Activated T-helper 1 cell treated with anti-CD3 and anti-CD28 coated beads, Interleukin-12 subunit alpha, Interleukin-12 subunit beta, Interleukin-2, Interleukin-4 antibody, amounts not matched to agents 30 ng/mL and 10 ng/mL and 1 ng/mL, durations not matched to agents 14 hours and 24 hours and 36 hours (primary cell): ENCODE data around the gene UBE2C. TPM values are rescaled to one million over a fixed set of nuclear protein-coding genes. Genes with fewer than 3 reads are reported as not detected.
A peak's percentile ranks its signal among the peaks of the same experiment; 100 is the strongest.
"Not testable (repeated sequence)": the region's sequence is repeated elsewhere in the genome, so short reads cannot be mapped to it uniquely, and the experiment has no call there.

Experiments
- DNase-seq: peaks from one replicate; pipeline ENCODE4 v3.0.0; 2021; ENCODE audit warnings: low spot score
- H3K27ac Mint-ChIP-seq: one replicate; pipeline ENCODE4 v1.8.0; 2021; ENCODE audit warnings: mild to moderate bottlenecking, mixed read lengths
- H3K27me3 Mint-ChIP-seq: one replicate; pipeline ENCODE4 v1.8.0; 2022; ENCODE audit warnings: mild to moderate bottlenecking, moderate library complexity, mixed read lengths; ENCODE audit not compliant: insufficient read depth
- H3K36me3 Mint-ChIP-seq: one replicate; pipeline ENCODE4 v1.8.0; 2021; ENCODE audit warnings: low read depth, mixed read lengths
- H3K4me1 Mint-ChIP-seq: one replicate; pipeline ENCODE4 v1.8.0; 2021; ENCODE audit warnings: low read depth, mixed read lengths
- H3K4me3 Mint-ChIP-seq: one replicate; pipeline ENCODE4 v1.8.0; 2021; ENCODE audit warnings: mild to moderate bottlenecking, moderate library complexity, mixed read lengths
- H3K9me3 Mint-ChIP-seq: one replicate; pipeline ENCODE4 v1.8.0; 2021; ENCODE audit warnings: mixed read lengths
- intact Hi-C: fragments of 100-400 bp; cut with micrococcal nuclease; formaldehyde crosslinking; loops from one replicate; pipeline ENCODE4 v1.15.1; 2024
- total RNA-seq: library from RNA; stranded (reverse); gene quantifications from 2 replicates; pipeline ENCODE4 v1.2.3, GENCODE V29; 2022

Gene UBE2C
- total RNA-seq, 1 donor from 2014 or later = 114 TPM

- no peak overlapping the region for H3K27ac Mint-ChIP-seq
Measured at GRCh38 chr20:45781391-45781931, 31.0 kb upstream of the UBE2C start.

GRCh38 chr20:45782890-45783289 is 29.6 kb upstream of the UBE2C start:
- H3K4me1 Mint-ChIP-seq = peaks cover 29% of the 10 kb centered on the region
- no peaks in the 10 kb centered on the region for H3K9me3 Mint-ChIP-seq
- H3K27me3 Mint-ChIP-seq = peaks cover 2% of the 10 kb centered on the region
- H3K36me3 Mint-ChIP-seq = no peaks in the 10 kb centered on the region
- no peak for DNase-seq
- H3K27ac Mint-ChIP-seq = no peak overlapping the region
- no peak overlapping the region for H3K4me3 Mint-ChIP-seq
- intact Hi-C loops = no loop called here

More at GRCh38 chr20:45781391-45781931, 31.0 kb upstream of the UBE2C start:
- H3K4me1 Mint-ChIP-seq = peaks cover 29% of the 10 kb centered on the region
- DNase-seq = no peak
- H3K36me3 Mint-ChIP-seq = no peaks in the 10 kb centered on the region
- peaks cover 4% of the 10 kb centered on the region for H3K27me3 Mint-ChIP-seq
- H3K9me3 Mint-ChIP-seq = no peaks in the 10 kb centered on the region
- no peak overlapping the region for H3K4me3 Mint-ChIP-seq
- intact Hi-C loops = no loop called here

GRCh38 chr20:45783656-45784294 is 28.7 kb upstream of the UBE2C start:
- intact Hi-C loops = no loop called here
- Mint-ChIP-seq H3K4me1 (peaks cover 28% of the 10 kb centered on the region), H3K27ac (no peak overlapping the region), H3K36me3 (no peaks in the 10 kb centered on the region), H3K9me3 (no peaks in the 10 kb centered on the region), H3K27me3 (peaks cover 1% of the 10 kb centered on the region), H3K4me3 (no peak overlapping the region)
- no peak for DNase-seq

- intact Hi-C loops = no loop called here
- Mint-ChIP-seq H3K36me3 (peaks cover 5% of the 10 kb centered on the region), H3K27me3 (peaks cover 3% of the 10 kb centered on the region), H3K27ac (no peak overlapping the region), H3K9me3 (no peaks in the 10 kb centered on the region), H3K4me1 (peaks cover 23% of the 10 kb centered on the region), H3K4me3 (no peak overlapping the region)
- no peak for DNase-seq
Measured at GRCh38 chr20:45788351-45788750, 24.1 kb upstream of the UBE2C start.

- Mint-ChIP-seq H3K9me3 (no peaks in the 10 kb centered on the region), H3K4me1 (peaks cover 24% of the 10 kb centered on the region)
Measured at GRCh38 chr20:45792317-45793118, 19.9 kb upstream of the UBE2C start.

GRCh38 chr20:45796337-45797065 is 15.9 kb upstream of the UBE2C start:
- Mint-ChIP-seq H3K9me3 (no peaks in the 10 kb centered on the region), H3K27me3 (no peaks in the 10 kb centered on the region), H3K27ac (no peak overlapping the region), H3K36me3 (peaks cover 20% of the 10 kb centered on the region), H3K4me3 (no peak overlapping the region), H3K4me1 (peaks cover 31% of the 10 kb centered on the region)
- intact Hi-C loops = loop anchor here (10.0 kb wide), 1 partner anchor 568 kb away; no protein-coding TSS in a partner anchor
- no peak for DNase-seq

More at GRCh38 chr20:45792317-45793118, 19.9 kb upstream of the UBE2C start:
- peaks cover 18% of the 10 kb centered on the region for H3K36me3 Mint-ChIP-seq
- DNase-seq = no peak
- H3K27ac Mint-ChIP-seq = peak overlapping the region; percentile 89
- H3K27me3 Mint-ChIP-seq = peaks cover 3% of the 10 kb centered on the region
- intact Hi-C loops = loop anchor here (5.0 to 10.0 kb wide), 4 partner anchors 295 to 905 kb away; partner anchors contain the start of genes NCOA5, SYS1 and YWHAB
- H3K4me3 Mint-ChIP-seq = peak overlapping the region; percentile 82

GRCh38 chr20:45797510-45797909 is 14.9 kb upstream of the UBE2C start:
- not testable (repeated sequence) for H3K27ac Mint-ChIP-seq, H3K4me3 Mint-ChIP-seq, H3K27me3 Mint-ChIP-seq, H3K9me3 Mint-ChIP-seq, DNase-seq
- peaks cover 27% of the 10 kb centered on the region for H3K4me1 Mint-ChIP-seq
- intact Hi-C loops = loop anchor here (10.0 kb wide), 1 partner anchor 567 kb away; no protein-coding TSS in a partner anchor
- H3K36me3 Mint-ChIP-seq = peaks cover 28% of the 10 kb centered on the region

- intact Hi-C loops = loop anchor here (2.0 to 10.0 kb wide), 3 partner anchors 93 to 567 kb away; partner anchors contain the start of genes CTSA and NEURL2
- H3K36me3 Mint-ChIP-seq = peaks cover 27% of the 10 kb centered on the region
- not testable (repeated sequence) for DNase-seq, H3K4me3 Mint-ChIP-seq, H3K9me3 Mint-ChIP-seq, H3K27ac Mint-ChIP-seq, H3K27me3 Mint-ChIP-seq
- H3K4me1 Mint-ChIP-seq = peaks cover 22% of the 10 kb centered on the region
Measured at GRCh38 chr20:45797955-45798354, 14.5 kb upstream of the UBE2C start.

GRCh38 chr20:45798935-45799642 is 13.4 kb upstream of the UBE2C start:
- intact Hi-C loops = loop anchor here (1.0 to 10.0 kb wide), 4 partner anchors 92 to 566 kb away; partner anchors contain the start of genes CTSA and NEURL2
- peak; percentile 64 for DNase-seq
- no peaks in the 10 kb centered on the region for H3K9me3 Mint-ChIP-seq
- H3K4me1 Mint-ChIP-seq = peaks cover 20% of the 10 kb centered on the region
- peak overlapping the region; percentile 4 for H3K27ac Mint-ChIP-seq
- H3K27me3 Mint-ChIP-seq = no peaks in the 10 kb centered on the region
- no peak overlapping the region for H3K4me3 Mint-ChIP-seq
- H3K36me3 Mint-ChIP-seq = peaks cover 36% of the 10 kb centered on the region

- Mint-ChIP-seq H3K36me3 (peaks cover 37% of the 10 kb centered on the region), H3K4me3 (no peak overlapping the region), H3K27me3 (no peaks in the 10 kb centered on the region), H3K4me1 (peaks cover 9% of the 10 kb centered on the region), H3K9me3 (no peaks in the 10 kb centered on the region), H3K27ac (no peak overlapping the region)
- intact Hi-C loops = no loop called here
- no peak for DNase-seq
Measured at GRCh38 chr20:45801851-45802250, 10.6 kb upstream of the UBE2C start.

GRCh38 chr20:45810191-45810970 is 2.1 kb upstream of the UBE2C start:
- DNase-seq = no peak
- H3K36me3 Mint-ChIP-seq = peaks cover 38% of the 10 kb centered on the region
- intact Hi-C loops = no loop called here
- peak overlapping the region; percentile 6 for H3K4me3 Mint-ChIP-seq
- no peak overlapping the region for H3K27ac Mint-ChIP-seq
- H3K9me3 Mint-ChIP-seq = no peaks in the 10 kb centered on the region
- H3K4me1 Mint-ChIP-seq = peaks cover 24% of the 10 kb centered on the region
- H3K27me3 Mint-ChIP-seq = no peaks in the 10 kb centered on the region
